ENCODE data around the gene KRT24.

KRT24 gene

DNA sequence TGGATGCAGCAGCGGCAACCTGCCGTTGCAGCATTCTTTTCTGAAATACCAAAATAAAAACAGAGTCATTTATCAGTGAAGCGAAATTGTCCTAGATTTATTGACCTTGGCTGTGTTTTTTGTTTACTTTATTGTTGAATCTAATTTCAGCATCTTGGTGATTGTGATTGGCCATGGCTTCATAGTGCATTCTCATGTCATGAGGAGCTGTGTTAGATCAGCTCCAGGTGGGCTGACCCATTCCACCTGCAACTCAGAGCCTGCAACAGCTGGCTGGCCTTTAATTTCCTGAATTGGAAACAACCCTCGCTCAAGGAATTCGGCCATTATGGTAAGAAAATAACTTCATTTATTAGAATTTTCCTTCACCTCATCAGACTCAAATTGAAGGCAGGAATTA is 16.4 kb downstream of the KRT24 start:
- no peak for DNase-seq

DNA sequence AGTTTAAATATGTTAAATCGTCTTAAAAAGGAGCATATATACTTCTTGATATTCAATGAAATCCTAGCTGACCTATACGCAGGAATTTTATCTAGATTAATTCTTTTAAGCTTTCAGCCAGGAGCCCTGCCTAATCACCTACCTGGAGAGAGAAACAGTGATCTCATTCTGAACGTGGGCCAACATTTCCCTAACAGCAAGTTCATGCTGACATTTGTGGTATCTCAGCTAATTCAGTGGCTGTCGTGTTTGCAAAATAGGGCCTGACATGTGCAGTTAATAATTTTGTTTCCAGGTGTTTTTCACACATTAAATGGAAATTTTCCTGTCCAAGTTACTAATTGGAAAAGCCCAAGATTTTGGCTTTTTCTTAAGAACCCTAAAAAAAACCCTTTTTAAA is 17.4 kb downstream of the KRT24 start:
- DNase-seq = no peak

DNA sequence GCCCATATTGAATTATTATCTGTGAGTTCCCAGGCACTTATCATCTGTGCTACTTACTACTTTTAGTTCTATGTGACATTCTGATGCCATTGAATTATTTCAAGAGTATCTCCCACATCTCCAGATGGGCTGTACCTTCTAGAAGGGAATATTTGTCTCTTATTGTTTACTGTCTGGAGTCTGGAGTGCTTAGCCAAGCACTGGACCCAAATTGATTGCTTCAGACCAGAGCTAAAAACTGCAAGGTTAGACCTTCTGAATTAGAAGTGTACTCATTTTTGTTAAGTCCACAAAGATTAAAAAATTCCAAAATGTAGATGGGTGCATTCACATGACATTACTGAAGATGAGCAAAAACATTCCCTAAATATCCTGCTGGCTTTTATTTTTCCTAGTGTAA is 22.6 kb downstream of the KRT24 start:
- DNase-seq = no peak

DNA sequence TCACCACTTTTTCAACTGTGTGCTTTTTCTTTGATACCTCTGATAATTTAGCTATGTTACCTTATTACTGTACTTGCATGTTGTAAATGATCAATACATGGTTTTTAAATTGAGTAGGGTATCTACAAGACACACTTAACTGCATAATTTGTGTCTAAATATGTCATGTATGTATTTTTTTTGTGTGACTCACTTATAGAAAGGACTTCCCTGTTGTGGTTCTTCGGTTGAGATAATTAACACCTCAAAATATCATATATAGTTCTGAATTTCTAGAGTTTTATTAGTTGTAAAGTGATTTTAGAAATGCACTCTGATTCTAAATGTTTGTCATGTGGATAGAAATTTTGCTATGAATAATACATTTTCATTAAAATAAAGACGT is 24.0 kb downstream of the KRT24 start:
- DNase-seq = no peak

DNA sequence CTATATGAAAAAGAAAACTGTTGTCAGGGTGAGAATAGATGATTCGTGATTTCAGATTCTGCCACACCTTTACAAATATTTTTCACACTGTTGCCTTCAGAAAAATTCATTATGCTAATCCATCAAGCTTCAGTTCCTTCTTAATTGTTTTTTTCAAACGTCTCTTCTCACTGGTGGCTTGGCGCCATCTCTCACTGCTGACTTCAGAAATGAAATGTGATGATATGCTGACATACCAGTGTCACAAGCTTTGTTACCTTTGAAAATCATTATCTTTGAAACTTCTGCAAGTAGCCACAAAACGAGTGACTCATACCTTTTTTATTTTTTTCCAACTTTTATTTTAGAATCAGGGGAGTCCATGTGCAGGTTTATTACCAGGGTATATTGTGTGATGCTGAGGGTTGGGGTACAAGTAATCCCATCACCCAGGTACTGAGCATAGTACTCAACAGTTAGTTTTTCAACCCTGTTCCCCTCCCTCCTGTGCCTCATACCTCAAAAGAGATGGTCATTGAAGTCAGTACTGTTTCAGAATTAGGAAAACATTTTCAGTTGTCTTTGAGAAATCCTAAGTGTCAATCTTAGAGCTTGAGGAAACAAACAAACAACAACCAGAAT is 24.5 kb downstream of the KRT24 start:
- no peak for DNase-seq

DNA sequence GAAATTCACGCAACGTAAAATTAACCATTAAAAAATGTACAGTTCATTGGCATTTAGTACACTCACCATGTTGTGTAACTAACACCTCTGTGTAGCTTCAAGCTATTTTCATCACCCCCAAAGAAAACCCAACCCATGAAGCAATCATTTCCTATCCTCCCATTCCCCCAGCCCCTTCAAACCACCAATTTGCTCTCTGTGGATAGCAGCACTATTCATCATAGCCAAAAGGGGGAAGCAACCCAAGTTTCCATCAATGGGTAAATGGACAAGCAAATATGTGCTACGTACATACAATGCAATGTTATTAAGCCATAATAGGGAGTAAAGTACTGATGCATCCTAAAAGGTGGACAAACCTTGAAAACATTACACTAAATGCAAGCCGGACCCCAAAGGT is 27.6 kb downstream of the KRT24 start:
- no peak for DNase-seq

DNA sequence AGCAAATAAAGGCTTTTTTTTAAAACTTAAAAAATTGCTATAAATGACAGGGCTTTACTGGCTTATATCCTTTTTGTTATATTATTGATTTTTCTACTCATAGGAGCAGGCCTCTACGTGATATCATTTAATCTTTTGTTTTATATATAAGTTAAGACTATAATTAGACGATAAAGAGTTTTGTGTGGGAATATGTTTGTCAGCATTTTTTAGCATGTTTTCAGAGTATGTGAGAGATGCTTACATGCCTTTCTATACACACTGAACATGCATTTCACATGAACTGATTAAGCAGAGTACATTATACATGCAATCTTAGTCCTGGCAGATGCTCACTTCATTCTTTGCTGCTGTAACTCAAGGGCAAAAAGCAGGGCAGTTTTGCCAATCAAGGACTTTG is 30.9 kb downstream of the KRT24 start:
- no peak for DNase-seq

DNA sequence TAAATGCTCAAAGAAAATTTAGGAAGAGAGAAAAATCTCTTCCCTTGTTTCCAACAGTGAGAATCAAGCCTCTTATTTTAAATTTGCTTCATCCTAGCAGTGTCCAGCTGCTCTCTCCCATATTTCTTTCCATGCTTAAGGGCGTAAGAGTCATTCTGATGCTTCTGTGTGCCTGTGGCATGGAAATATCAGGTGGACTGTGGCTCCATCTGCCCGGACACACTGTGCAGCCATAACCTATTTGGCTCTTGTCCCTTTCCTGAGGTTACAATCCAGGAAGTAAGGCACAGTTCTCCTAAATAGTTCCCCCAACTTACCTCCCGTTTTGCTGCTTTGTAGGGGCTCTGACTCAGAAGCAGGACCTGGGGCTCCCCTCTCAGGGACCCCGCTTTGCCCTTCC is 32.3 kb downstream of the KRT24 start:
- no peak for DNase-seq

DNA sequence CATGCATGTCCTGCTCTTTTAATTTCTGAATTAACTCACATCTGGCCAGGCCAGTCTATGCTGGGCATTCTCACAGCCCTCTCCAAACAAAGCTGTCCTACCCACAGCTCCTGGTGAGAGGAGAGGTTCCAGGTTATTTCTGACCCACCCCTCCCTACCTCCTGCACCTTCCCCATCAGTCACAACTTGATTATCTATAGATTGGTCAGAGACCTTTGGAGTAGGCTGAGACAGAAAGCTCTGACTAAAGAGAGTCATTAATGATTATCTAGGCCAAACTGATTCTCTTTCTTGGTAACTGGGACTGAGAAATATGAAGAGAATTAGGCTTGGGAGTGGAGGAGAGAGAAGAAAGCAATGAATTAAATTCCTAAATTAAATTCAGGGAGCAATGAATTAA is 37.2 kb downstream of the KRT24 start:
- no peak for DNase-seq

DNA sequence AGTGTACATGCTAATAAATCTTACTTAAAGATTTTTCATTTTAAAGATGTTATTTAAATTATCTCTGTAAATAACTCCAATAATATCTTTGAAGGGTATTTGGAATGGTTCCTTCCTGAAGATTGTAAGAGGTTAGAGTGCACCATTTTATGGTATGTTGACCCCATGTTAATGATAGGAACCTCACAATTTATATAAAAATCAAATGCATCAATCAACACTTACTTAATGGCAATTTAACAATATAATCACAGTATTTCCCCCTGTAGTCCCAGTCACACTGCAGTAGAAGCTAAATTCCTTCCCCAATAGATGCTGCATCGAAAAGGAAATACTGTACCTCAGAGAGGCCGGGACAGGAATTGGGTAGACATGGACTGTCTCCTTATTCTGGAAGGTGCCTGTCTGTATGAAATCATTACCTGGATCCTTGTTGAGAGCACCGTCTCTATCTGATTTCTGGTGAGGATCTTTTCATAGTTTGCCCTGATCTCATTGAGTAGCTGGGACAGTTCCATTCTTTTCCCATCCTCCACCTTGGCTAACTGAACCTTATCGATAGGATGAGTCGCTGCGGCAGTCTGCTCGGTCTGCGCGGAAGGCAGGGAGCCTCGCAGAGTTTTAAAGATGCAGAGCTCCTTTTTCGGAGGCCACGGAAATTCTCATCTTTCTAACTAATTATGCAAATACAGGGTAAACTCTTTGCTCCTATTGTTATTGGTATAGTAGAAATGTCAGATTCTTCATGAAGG is 38.8 kb downstream of the KRT24 start, which contains the start of gene KRT222:
Gene KRT222, minus strand, starts transcription at position 596 of the 752 bp plus-strand sequence. Its CDS starts 78 bp downstream, at position 518.
- no peak for DNase-seq

DNA sequence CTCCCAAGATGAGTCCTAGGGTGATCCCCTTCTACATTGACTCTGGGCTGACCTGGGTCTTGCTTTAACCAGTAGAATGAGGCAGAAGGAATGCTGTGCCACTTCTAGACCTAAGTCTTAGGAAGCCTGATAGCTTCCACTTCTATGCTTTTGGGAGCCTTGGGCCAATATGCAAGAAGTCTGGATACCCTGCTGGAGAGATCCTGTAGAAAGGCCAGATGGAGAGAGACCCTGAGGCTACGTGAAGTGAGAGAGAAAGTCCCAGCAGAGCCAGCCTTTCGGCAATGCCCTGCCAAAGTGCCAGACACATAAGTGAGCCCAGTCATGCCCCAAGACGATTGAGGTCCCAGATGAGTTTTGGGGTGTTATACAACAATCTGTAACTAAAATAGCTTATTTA is 40.3 kb downstream of the KRT24 start:
- DNase-seq = no peak

DNA sequence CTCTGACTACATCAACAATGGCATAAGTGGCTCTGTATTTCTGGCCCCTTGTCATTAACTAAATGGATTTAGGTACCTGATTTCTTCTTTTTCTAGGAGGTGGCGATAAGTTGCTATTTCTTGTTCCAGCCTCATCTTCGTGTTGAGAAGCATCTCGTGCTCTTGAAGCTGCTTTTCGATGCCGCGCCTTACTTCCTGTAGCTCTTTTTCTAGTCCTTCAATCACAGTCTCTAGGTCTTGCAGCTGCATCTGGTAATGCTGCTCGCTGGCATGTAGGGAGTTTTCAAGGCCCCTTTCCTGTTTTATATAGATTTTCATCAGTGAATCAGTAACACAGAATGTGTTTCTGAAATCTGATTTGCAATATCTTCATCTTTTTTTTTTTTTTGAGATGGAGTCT is 43.6 kb downstream of the KRT24 start:
- DNase-seq = no peak

DNA sequence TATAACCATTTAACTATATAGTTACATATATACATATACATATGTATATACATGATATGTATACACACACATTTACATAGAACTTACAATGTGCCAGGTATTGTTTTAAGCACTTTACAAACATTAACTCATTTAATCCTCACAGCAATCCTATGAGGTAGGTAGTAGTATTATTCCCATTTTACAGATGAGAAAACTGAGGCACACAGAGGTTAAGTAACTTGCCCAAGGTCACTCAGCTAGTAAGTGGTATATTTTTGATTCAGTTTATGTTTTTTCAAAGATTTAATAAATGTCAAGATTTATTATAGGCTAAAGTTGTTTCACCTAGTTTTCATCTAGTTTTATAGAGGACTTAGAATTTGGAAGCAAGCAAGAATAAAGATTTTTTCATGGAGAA is 45.2 kb downstream of the KRT24 start:
- no peak for DNase-seq

DNA sequence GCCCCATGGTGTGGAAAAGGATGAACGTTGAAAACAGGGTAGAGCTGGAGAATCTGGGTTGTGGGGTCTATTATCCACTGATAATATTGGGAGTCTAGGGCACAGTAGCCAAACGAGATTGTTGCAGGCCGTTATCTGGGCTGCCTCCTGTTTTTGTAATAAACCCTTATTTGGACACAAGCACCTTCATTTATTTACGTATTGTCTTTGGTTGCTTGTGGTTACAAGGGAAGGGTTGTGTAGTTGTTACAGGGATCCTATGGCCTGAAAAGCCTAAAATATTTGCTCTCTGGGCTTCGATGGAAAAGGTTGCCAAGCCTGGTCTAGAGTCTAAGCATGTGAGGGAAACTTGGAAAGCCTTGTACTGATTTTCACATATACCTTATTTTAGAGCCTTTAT is 51.6 kb downstream of the KRT24 start:
- DNase-seq = no peak

DNA sequence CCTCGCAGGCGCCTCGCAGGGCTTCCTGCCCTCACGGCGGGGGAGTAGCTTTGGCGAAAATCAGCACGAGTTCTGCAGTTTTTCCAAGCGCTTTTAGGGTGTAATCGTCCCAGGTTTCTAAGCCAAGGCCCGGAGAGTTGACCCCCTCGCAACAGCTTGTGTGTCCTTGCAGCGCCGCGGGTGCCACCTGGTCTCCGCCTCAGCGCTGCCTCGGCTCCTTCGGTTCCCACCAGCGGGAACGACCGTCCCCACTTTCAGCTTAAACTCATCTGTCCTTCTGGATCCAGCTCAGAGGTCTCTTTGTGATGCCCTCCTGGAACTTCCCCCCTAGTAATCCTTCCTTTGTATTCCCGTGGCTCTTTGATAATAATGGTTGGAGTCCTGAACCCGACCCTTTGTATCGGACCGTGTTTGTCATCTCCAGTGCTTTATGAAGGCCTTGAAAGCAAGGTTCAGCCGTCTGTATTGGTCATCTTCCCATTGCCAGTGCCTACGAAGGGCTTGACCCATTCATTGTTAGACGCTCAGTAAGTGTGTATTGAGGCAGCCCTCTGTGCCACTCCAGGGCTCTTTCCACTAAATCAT is 55.1 kb downstream of the KRT24 start:
- no peak for DNase-seq

Measured in T-helper 1 cell (primary cell).